GM12891 (cell line): ENCODE measurements around the gene DCC.

Experiments
- POLR2A ChIP-seq: IDR thresholded peaks from 2 replicates; pipeline ENCODE4 v1.6.1; 2011; ENCODE audit warnings: low read depth, low read length, control low read depth
- POLR2AphosphoS5 ChIP-seq: IDR thresholded peaks from 2 replicates; pipeline ENCODE4 v1.6.1; 2011; ENCODE audit warnings: low read depth, low read length, control low read depth
- TAF1 ChIP-seq: IDR thresholded peaks from 2 replicates; pipeline ENCODE4 v1.6.1; 2011; ENCODE audit warnings: low read depth, low read length, control low read depth

- TF ChIP-seq POLR2A (no peak), TAF1 (no peak), POLR2AphosphoS5 (no peak)
Measured at GRCh38 chr18:52746986-52747385, 407.0 kb downstream of the DCC start.
